HFF-Myc (cell line): ENCODE measurements around the gene ZNF423.

Experiments
- DNase-seq: peaks from one replicate; pipeline ENCODE4 v3.0.0-alpha.2; 2011; ENCODE audit warnings: low read depth; ENCODE audit errors: extremely low read depth
- H3K4me3 ChIP-seq: replicated peaks from 2 replicates; pipeline ENCODE4 v1.5.1; 2011; ENCODE audit warnings: low read depth, mild to moderate bottlenecking, control low read depth, low read length
- TF ChIP-seq, protein P1 (sequence below): IDR thresholded peaks from 2 replicates; pipeline ENCODE4 v1.5.1; 2012; ENCODE audit warnings: mild to moderate bottlenecking, low read depth, low read length, control low read depth; ENCODE audit errors: missing control alignments

The ZNF423 gene

DNA sequence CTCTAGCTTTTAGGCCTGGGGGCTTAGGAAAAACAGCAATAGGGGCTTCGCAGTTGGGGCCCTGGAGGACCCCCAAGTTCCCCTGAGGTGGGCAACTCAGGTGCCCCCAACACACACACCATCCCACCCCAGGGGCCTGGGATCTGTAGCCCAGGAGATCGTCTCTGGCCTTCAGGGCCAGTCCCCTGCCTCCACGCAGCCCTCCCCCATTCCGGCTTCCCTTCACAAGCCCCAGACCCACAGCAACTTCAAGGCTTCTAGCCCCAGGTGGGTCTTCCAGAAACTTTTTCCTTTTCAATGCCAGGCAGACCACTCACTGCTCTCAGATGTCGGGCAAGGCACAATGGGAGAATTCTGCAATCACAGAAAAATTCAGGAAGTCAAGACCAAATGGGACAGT, 402.9 kb downstream of the ZNF423 start:
- no peak for DNase-seq

DNA sequence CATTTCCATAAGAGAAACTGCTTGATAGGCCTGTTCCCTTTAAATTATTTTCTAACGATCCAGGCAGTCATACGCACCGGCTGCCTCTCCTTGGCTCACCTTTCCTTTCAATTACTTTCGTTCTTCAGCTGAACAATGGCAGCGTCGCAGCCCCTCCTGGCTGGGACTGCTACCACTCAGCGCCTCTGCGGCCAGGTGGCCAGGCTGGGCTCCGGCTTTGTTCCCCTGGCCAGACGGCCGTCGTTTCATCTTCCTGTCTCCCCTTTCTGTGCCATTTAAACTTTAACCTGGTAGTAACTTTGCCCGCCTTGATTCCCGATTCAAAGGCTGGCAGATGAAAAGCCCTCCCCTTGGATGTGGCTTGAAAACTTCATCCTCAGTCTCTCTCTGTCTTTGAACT, 403.3 kb downstream of the ZNF423 start:
- TF ChIP-seq, protein P1, sequence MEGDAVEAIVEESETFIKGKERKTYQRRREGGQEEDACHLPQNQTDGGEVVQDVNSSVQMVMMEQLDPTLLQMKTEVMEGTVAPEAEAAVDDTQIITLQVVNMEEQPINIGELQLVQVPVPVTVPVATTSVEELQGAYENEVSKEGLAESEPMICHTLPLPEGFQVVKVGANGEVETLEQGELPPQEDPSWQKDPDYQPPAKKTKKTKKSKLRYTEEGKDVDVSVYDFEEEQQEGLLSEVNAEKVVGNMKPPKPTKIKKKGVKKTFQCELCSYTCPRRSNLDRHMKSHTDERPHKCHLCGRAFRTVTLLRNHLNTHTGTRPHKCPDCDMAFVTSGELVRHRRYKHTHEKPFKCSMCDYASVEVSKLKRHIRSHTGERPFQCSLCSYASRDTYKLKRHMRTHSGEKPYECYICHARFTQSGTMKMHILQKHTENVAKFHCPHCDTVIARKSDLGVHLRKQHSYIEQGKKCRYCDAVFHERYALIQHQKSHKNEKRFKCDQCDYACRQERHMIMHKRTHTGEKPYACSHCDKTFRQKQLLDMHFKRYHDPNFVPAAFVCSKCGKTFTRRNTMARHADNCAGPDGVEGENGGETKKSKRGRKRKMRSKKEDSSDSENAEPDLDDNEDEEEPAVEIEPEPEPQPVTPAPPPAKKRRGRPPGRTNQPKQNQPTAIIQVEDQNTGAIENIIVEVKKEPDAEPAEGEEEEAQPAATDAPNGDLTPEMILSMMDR: no peak
- DNase-seq: no peak

More for the DNA sequence above, 402.9 kb downstream of the ZNF423 start:
- no peak overlapping the region for H3K4me3 ChIP-seq
- TF ChIP-seq, protein P1: no peak

DNA sequence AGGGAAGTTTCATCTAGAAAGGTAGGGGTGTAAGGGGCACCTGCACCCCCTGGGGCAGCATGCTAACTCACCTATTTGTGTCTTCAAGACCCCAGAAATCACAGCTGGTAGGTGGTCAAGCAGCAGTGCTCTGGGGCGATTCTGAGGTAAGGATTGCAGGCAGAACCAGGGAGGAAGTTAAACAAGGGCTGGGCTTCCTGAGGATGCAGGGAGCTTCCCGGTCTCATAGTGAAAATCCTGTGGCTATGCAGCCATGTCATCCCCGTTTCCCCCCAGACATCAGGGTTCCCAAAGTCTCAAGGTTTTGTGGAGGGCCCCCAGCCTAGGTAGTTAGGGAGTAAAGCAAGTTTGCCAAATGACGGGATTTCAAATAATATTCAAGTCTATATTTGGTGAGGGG, 403.8 kb downstream of the ZNF423 start:
- no peak for DNase-seq
- H3K4me3 ChIP-seq: no peak overlapping the region

More for the DNA sequence above, 403.3 kb downstream of the ZNF423 start:
- no peak overlapping the region for H3K4me3 ChIP-seq

DNA sequence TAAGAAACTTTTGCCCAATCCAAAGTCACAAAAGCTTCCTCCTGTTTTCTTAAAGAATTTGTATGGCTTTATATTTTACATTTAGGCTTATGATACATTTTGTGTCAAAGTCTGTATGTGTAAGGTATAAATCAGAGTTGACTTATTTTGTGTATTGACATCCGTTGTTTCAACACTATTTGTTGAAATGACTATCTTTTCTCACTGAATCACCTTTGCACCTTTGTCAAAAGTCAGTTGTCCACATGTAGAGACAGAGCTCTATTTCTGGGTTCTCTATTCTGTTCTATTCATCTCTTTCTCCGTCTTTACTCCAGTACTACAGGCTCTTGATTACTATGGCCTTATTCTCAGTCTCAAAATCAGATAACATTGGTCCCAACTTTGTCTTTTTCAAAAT, 409.1 kb downstream of the ZNF423 start:
- TF ChIP-seq, protein P1: no peak
- DNase-seq: no peak
- no peak overlapping the region for H3K4me3 ChIP-seq

More for the DNA sequence above, 403.8 kb downstream of the ZNF423 start:
- TF ChIP-seq, protein P1: no peak

DNA sequence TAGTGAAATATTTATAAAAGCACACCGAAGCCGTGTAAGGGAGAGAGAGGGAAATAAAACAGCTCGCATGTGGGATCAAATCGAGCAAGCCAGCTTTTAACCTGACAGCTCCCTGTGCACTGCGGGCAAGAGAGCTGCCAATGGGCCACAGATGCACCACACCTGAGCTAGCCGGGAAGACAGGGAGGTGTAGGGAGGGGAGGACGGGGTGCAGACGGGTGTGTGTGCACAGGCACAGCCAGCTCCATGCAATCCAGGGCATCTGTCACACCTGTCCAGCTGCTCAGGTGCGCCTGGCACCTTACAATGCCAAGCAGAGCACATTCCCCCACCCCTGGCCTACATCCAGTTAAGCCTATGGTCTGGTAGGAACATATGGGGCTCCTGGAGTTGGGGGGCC, 412.3 kb downstream of the ZNF423 start:
- TF ChIP-seq, protein P1: no peak
- DNase-seq: no peak
- H3K4me3 ChIP-seq: no peak overlapping the region

DNA sequence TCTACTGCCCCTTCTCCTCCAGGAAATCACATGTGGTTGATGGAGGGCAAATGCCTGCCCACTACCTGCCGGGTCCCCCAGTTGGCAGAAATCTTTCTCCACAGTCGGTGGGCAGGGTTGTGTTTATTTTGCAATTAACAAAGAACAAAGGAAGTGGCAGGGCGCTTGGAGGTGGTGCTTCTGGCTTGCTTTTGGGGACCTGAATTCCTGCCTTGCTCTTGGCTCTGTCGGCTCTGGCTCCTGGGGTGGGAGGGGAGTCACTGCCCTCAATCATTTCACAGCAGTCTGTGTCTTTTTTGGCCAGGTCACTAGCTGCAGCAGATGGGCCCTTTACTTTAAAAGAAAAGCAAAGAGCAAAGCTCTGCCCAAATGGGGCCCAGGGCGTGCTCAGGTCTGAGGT, 413.1 kb downstream of the ZNF423 start:
- no peak for DNase-seq
- TF ChIP-seq, protein P1: no peak
- no peak overlapping the region for H3K4me3 ChIP-seq

DNA sequence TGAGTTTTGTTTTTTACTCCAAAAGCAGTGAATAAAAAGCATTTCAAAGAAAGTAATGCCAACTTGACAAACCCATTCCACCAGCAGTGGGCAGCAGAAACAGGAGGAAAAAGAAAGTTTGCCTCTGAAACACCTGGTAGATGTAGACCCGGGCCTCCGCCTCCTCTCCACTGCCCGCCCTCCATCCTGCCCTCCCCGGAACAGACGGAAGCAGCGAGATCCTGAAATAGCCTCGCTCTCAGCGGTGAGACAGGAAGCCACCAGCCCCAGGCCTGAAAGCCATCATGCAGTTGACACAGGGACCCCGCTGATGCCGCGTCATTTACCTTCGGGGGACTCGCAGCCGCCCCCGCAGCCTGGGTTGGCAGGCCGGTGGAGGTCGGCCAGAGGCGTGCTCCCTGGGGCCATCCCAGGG, 414.5 kb downstream of the ZNF423 start:
- TF ChIP-seq, protein P1: no peak
- DNase-seq: no peak
- no peak overlapping the region for H3K4me3 ChIP-seq
